NCI-H526 treated with DMSO at 0.1 percent for 48 hours (cell line): ENCODE measurements around the gene TOMM7.
"Not testable (repeated sequence)": the region's sequence is repeated elsewhere in the genome, so short reads cannot be mapped to it uniquely, and the experiment has no call there.

Experiments
- DNase-seq: peaks from one replicate; lab custom pipeline; 2025; lab: John Stamatoyannopoulos, UW

TOMM7 gene

GRCh38 chr7:22784346-22784745 is 38.3 kb downstream of the TOMM7 start:
- no peak for DNase-seq

DNA sequence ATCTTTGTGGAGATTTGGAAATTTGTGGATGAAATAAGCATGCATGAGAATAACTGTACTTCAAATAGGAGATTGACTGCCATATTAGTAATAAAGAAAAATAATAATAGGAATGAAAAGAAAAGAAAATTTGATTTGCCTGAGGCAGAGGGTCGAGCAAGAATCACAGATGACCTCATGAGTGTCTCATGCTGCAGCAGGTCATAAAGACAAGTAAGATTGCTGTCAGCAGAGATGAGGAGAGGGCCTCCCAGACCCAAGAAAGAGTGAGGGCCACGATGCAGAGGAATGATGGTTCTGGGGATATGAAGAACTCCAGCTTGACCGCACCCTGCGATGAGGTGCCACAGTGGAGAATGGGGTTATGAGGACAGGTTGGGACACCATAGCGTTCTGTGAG is 39.2 kb downstream of the TOMM7 start:
- DNase-seq: no peak

GRCh38 chr7:22782616-22783232 is 39.9 kb downstream of the TOMM7 start:
- DNase-seq: no peak

- DNase-seq: no peak
Measured at GRCh38 chr7:22781230-22781711, 41.4 kb downstream of the TOMM7 start.

GRCh38 chr7:22779730-22780323 is 42.8 kb downstream of the TOMM7 start:
- DNase-seq: not testable (repeated sequence)

DNA sequence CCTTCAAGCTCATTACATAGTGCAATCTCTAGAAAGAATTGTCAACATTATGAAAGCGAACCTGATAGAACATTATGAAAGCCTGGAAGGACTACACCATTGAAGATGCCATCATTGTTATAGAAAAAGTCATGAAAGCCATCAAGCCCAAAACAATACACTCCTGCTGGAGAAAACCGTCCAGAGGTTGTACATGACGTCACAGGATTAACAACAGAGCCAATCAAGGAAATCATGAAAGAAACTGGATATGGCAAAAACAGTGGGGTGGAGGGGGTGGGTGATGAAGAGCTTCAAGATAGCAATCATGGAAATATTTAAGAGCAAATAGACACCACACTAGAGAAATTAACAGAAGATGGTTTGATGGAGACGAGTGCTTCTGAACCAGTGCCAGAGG is 45.7 kb downstream of the TOMM7 start:
- DNase-seq: no peak

- DNase-seq: no peak
Measured at GRCh38 chr7:22772885-22773284, 49.8 kb downstream of the TOMM7 start.

DNA sequence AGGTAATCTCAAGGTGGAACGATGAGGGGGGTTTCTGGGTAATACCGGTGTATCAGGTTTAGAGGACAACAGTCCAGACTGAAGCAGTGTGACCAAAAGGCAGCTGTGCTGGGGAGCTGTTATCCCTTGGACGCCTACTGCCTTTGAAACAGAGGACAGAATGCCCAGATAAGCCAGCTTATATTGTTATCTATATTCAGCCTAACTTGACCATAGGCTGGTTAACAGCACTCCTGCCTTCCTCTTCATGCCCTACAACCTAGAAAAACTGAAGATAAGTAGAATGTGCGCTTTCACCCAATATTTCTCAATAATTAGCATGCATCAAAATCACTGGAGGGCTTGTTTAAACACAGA is 50.8 kb downstream of the TOMM7 start:
- no peak for DNase-seq

GRCh38 chr7:22771194-22771871 is 51.3 kb downstream of the TOMM7 start:
- no peak for DNase-seq

DNA sequence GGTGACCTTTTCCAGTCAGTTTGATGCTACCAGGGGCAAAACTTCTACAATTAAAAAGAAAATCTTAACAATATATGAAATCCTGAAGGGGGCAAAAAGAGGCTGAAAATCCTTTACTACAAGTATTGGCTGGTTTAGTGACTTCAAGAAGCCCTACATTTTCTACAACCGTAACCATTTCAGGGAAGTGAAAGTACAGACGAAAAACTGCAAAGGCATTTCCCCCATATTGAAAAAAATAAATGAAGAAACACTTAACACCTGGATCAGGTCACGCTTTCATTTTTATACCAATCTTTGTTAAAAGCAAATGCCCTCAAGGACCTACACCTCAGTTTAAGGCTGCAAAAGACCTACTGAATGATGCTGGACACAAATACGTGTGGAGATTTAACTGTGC is 57.0 kb downstream of the TOMM7 start:
- DNase-seq: no peak
